HG02759 (cell line): ENCODE data around the gene GGN.
"Not testable (repeated sequence)": the region's sequence is repeated elsewhere in the genome, so short reads cannot be mapped to it uniquely, and the experiment has no call there.

ENCODE experiments used
- ATAC-seq: cut with Tn5 transposase; IDR thresholded peaks from one replicate; pipeline ENCODE4 v1.9.1; 2021; ENCODE audit warnings: mild to moderate bottlenecking, moderate library complexity; ENCODE audit not compliant: unreplicated experiment

Gene GGN

GRCh38 chr19:38362946-38363688, 24.7 kb downstream of the GGN start:
- ATAC-seq = not testable (repeated sequence)

GRCh38 chr19:38362076-38362945, 25.5 kb downstream of the GGN start:
- ATAC-seq = peak; percentile 46

GRCh38 chr19:38361633-38362075, 26.2 kb downstream of the GGN start:
- ATAC-seq = peak; percentile 58

GRCh38 chr19:38360839-38361631, 26.8 kb downstream of the GGN start:
- no peak for ATAC-seq

- no peak for ATAC-seq
Observed at GRCh38 chr19:38360351-38360750, 27.5 kb downstream of the GGN start.

- no peak for ATAC-seq
Observed at GRCh38 chr19:38359242-38360021, 28.4 kb downstream of the GGN start.

- ATAC-seq = no peak
Observed at GRCh38 chr19:38358071-38358470, 29.8 kb downstream of the GGN start.

GRCh38 chr19:38355728-38356725, 31.8 kb downstream of the GGN start:
- ATAC-seq = no peak

- no peak for ATAC-seq
Observed at GRCh38 chr19:38352611-38353010, 35.2 kb downstream of the GGN start.

GRCh38 chr19:38351865-38352395, 35.9 kb downstream of the GGN start:
- no peak for ATAC-seq

GRCh38 chr19:38350883-38351282, 37.0 kb downstream of the GGN start:
- ATAC-seq = no peak

GRCh38 chr19:38346837-38347236, 41.0 kb downstream of the GGN start:
- no peak for ATAC-seq

- ATAC-seq = no peak
Observed at GRCh38 chr19:38340927-38341326, 46.9 kb downstream of the GGN start.

- not testable (repeated sequence) for ATAC-seq
Observed at GRCh38 chr19:38339011-38339410, 48.8 kb downstream of the GGN start.

- ATAC-seq = no peak
Observed at GRCh38 chr19:38337360-38337653, 50.5 kb downstream of the GGN start.

- peak; percentile 52 for ATAC-seq
Observed at GRCh38 chr19:38336638-38337359, 51.0 kb downstream of the GGN start.

- ATAC-seq = peak; percentile 69
Observed at GRCh38 chr19:38335949-38336637, 51.7 kb downstream of the GGN start.
